H1 (cell line): ENCODE measurements around the gene WNT9B. TPM values are rescaled to one million over a fixed set of nuclear protein-coding genes. Genes with fewer than 3 reads are reported as not detected.

Source experiments
- ASH2L ChIP-seq: fragments of 200-600, 300-600 bp; sonication (generic); IDR thresholded peaks from one replicate; pipeline ENCODE4 v1.7.1; 2017; ENCODE audit warnings: low read length
- CTBP2 ChIP-seq: IDR thresholded peaks from 2 replicates; pipeline ENCODE4 v1.7.0; 2011; ENCODE audit warnings: borderline replicate concordance, mild to moderate bottlenecking, moderate library complexity, mixed read lengths, low read length; ENCODE audit not compliant: insufficient read depth, insufficient read length
- EGR1 ChIP-seq: IDR thresholded peaks from 2 replicates; pipeline ENCODE4 v1.6.1; 2011; ENCODE audit warnings: low read depth, low read length, borderline replicate concordance
- EZH2 ChIP-seq: fragments of 200-600 bp; sonication (generic); IDR thresholded peaks from 2 replicates; pipeline ENCODE4 v1.7.1; 2012; ENCODE audit warnings: low read depth, mild to moderate bottlenecking, moderate library complexity, low read length, inconsistent platforms; ENCODE audit not compliant: severe bottlenecking
- KDM1A ChIP-seq: fragments of 200-600, 300-600 bp; sonication (generic); IDR thresholded peaks from 2 replicates; pipeline ENCODE4 v1.7.1; 2016; ENCODE audit warnings: mild to moderate bottlenecking, low read length, borderline replicate concordance
- KDM4A ChIP-seq: IDR thresholded peaks from one replicate; pipeline ENCODE4 v1.7.1; 2012; ENCODE audit warnings: low read depth, mild to moderate bottlenecking, moderate library complexity, low read length, inconsistent platforms; ENCODE audit not compliant: severe bottlenecking
- MAX ChIP-seq: IDR thresholded peaks from 2 replicates; pipeline ENCODE4 v1.6.1; 2012; ENCODE audit warnings: inconsistent platforms
- PHF8 ChIP-seq: fragments of 200-600 bp; sonication (generic); conservative IDR thresholded peaks from 2 replicates; pipeline ENCODE4 v1.7.1; 2012; ENCODE audit warnings: low read depth, mild to moderate bottlenecking, inconsistent platforms, low read length, moderate library complexity
- POLR2A ChIP-seq, 2 experiments: IDR thresholded peaks; 1 replicate in 1 of 2; 2 replicates in 1 of 2; pipeline ENCODE4 v1.6.1; 2011; ENCODE audit warnings: low read depth in 2 of 2, low read length in 2 of 2, mild to moderate bottlenecking in 2 of 2; ENCODE audit errors: control extremely low read depth in 1 of 2
- SUZ12 ChIP-seq: fragments of 200-600 bp; sonication (generic); IDR thresholded peaks from 2 replicates; pipeline ENCODE4 v1.6.1; 2012; ENCODE audit warnings: mild to moderate bottlenecking, inconsistent platforms, low read length, moderate library complexity, mixed read lengths
- TAF7 ChIP-seq: optimal IDR thresholded peaks from 2 replicates; pipeline ENCODE3; 2011; ENCODE audit warnings: low read depth, mild to moderate bottlenecking, inconsistent platforms, low read length, moderate library complexity, borderline replicate concordance
- TCF12 ChIP-seq: IDR thresholded peaks from 2 replicates; pipeline ENCODE4 v1.6.1; 2011; ENCODE audit warnings: low read depth, mild to moderate bottlenecking, low read length
- polyA plus RNA-seq, 7 experiments: library from polyadenylated mRNA; depleted of rRNA in 3 of 7; stranded (reverse) in 5 of 7; unstranded in 2 of 7; fragments of >200 nt in 5 of 7; fragments of 200-250 nt in 2 of 7; gene quantifications; 1 replicate in 5 of 7; 2 replicates in 1 of 7; 4 replicates in 1 of 7; pipeline versions ENCODE4 v1.2.1 to v1.2.3, GENCODE V29; 2011 to 2013; ENCODE audit warnings: missing spikeins in 2 of 7, mixed read lengths in 2 of 7
- total RNA-seq: library from RNA; stranded (reverse); fragmentation: NEBNext Ultra II Directional; extraction: Animal tissue kit (Norgen Biotek cat#: 25700); gene quantifications from 2 replicates; pipeline ENCODE4 v1.2.1, GENCODE V29; 2021
- TF ChIP-seq, protein P1 (sequence below): IDR thresholded peaks from 2 replicates; pipeline ENCODE4 v1.6.1; 2012; ENCODE audit warnings: low read length, inconsistent platforms

WNT9B gene
- total and polyA plus RNA-seq, 2 of the 8 experiments (the other 6 are each of a cell fraction or from before 2014, with no cell fraction given) = 0.21 TPM; not detected in 1

DNA sequence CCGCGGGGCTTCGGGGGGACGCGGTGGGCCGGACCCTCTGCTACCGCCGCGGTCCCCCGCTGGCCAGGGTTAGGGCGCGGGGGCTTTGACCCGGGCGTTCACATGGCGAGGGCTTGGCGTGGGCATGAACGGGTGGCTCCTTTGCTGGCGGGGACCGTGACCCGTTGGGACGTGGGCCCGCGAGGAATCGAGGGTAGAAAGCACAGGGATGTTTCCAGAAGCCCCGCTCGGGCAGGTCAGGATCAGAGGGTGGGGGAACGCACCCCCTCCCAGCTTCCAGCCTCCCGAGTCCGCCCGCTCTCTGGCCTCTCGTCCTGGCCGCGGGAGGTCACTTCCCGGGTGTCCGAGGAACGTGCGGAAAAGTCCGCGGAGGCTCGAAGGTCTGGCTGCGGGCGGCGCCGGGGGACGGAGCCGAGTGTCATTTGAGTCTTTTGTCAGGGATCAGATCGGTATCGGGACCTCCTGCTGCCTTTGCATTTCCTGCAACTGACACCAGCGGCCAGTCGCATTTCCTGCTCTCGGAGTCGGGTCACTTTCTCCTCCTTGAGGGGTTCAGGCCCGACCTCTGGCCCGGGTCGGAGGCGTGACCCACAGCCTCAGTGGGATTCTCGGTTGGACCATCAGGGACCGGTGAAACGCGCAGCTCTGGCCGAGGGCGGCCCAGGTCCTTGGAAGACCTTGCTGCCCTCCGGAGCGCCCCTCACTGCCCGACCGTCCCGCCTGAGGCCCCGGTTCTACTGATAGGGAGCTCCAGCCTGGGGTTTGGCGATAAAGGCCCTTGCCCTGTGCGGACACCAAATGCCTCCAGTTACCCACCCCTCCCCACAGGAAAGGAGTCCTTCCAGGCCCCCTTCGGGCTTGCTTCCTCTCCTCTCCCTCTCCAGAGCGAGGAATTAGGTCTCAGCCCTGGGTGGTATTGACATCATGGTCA, 32.2 kb upstream of the WNT9B start (continued):
- no peak for TF ChIP-seq TCF12
- TF ChIP-seq, protein P1, sequence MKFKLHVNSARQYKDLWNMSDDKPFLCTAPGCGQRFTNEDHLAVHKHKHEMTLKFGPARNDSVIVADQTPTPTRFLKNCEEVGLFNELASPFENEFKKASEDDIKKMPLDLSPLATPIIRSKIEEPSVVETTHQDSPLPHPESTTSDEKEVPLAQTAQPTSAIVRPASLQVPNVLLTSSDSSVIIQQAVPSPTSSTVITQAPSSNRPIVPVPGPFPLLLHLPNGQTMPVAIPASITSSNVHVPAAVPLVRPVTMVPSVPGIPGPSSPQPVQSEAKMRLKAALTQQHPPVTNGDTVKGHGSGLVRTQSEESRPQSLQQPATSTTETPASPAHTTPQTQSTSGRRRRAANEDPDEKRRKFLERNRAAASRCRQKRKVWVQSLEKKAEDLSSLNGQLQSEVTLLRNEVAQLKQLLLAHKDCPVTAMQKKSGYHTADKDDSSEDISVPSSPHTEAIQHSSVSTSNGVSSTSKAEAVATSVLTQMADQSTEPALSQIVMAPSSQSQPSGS = 0 out of 2 replicates have a peak, but pooled peaks have one; percentile 18
- TF ChIP-seq TAF7 = no peak
- no peak for TF ChIP-seq CTBP2
- peak; percentile 87 for TF ChIP-seq EZH2
- no peak for TF ChIP-seq PHF8
- TF ChIP-seq KDM4A = no peak
- no peak for TF ChIP-seq EGR1
- TF ChIP-seq POLR2A (IDR thresholded peaks at IDR 0.05; ENCODE audit: control extremely low read depth in 1 of 2, low read depth in 2 of 2, low read length in 2 of 2) = 0 out of 3 replicates have a peak, but pooled peaks of 1 of the 2 experiments have one; percentile 11
- no peak for TF ChIP-seq KDM1A
- 0 out of 2 replicates have a peak, but pooled peaks have one; percentile 14 for TF ChIP-seq MAX
- TF ChIP-seq ASH2L = no peak
- TF ChIP-seq SUZ12 = peak; percentile 91
